PC-3 (cell line): ENCODE measurements around the gene P2RY1.
"Not testable (repeated sequence)": the region's sequence is repeated elsewhere in the genome, so short reads cannot be mapped to it uniquely, and the experiment has no call there.

Experiments used
- CTCF ChIP-seq: fragments of 300-600 bp; sonication (generic); conservative IDR thresholded peaks from 2 replicates; pipeline ENCODE4 v1.5.1; 2017; ENCODE audit warnings: antibody characterized with exemption, low read depth, mild to moderate bottlenecking, low read length
- EZH2 ChIP-seq: fragments of 300-600 bp; sonication (generic); IDR thresholded peaks from one replicate; pipeline ENCODE4 v1.6.1; 2017; ENCODE audit warnings: antibody characterized with exemption, mild to moderate bottlenecking, low read length; ENCODE audit not compliant: unreplicated experiment
- EZH2phosphoT487 ChIP-seq: fragments of 300-600 bp; sonication (generic); IDR thresholded peaks from 2 replicates; pipeline ENCODE4 v1.6.1; 2018; ENCODE audit warnings: mild to moderate bottlenecking, antibody characterized with exemption, low read length, borderline replicate concordance

GRCh38 chr3:152846572-152847202 lies 11.8 kb downstream of the P2RY1 start:
- not testable (repeated sequence) for TF ChIP-seq EZH2phosphoT487, CTCF, EZH2
